ENCODE results near the gene DRC3. TPM values are rescaled to one million over a fixed set of nuclear protein-coding genes. Genes with fewer than 3 reads are reported as not detected.

Gene DRC3
- total RNA-seq, 4 donors from 2014 or later, result 0.60 to 4.6 (median 1.9) TPM

DNA sequence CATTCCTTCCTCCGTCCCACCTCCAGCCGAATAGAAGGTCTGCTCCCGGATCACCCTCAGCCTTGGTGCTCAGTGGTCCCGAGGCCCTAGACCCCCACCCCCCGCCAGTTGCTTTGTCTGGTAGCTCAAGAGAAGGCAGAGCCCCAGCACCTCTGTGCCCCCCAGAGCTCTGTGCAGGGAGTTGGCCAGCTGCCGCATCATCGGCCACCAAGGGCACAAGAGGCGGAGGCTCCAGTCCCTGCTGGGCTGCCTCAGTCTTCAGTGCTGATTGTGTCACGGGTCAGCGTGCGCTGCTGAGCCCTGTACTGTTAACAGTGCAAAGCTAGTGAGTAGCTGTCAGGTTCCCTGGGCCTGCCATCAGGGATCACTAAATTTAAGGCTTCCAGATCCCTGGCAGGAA, 92.9 kb downstream of the DRC3 start:
- no peak for ATAC-seq (ENCODE audit: low FRiP score)
- DNase-seq (ENCODE audit: low spot score), result no peak
- TF ChIP-seq, protein P1, sequence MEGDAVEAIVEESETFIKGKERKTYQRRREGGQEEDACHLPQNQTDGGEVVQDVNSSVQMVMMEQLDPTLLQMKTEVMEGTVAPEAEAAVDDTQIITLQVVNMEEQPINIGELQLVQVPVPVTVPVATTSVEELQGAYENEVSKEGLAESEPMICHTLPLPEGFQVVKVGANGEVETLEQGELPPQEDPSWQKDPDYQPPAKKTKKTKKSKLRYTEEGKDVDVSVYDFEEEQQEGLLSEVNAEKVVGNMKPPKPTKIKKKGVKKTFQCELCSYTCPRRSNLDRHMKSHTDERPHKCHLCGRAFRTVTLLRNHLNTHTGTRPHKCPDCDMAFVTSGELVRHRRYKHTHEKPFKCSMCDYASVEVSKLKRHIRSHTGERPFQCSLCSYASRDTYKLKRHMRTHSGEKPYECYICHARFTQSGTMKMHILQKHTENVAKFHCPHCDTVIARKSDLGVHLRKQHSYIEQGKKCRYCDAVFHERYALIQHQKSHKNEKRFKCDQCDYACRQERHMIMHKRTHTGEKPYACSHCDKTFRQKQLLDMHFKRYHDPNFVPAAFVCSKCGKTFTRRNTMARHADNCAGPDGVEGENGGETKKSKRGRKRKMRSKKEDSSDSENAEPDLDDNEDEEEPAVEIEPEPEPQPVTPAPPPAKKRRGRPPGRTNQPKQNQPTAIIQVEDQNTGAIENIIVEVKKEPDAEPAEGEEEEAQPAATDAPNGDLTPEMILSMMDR (IDR thresholded peaks at IDR 0.05), result no peak

Other genes with a start within 250 kb of the DRC3 start
- gene SREBF1, start 135.9 kb upstream of the DRC3 start, total RNA-seq, result 100 to 1,000 TPM in 1 of 4 donors, 10 to 100 TPM in 3; 18.5 to 118 (median 31.2) TPM
- 10 to 100 TPM; 25.9 to 30.3 (median 27.6) TPM for gene TOM1L2, start 462 bp upstream of the DRC3 start, total RNA-seq
- gene ATPAF2, start 66.3 kb downstream of the DRC3 start, total RNA-seq, result 10 to 100 TPM in 2 of 4 donors, 1 to 10 TPM in 2; 9.5 to 18.4 (median 13.1) TPM
- gene GID4, start 66.5 kb downstream of the DRC3 start, total RNA-seq, result 10 to 100 TPM in 3 of 4 donors, 1 to 10 TPM in 1; 9.8 to 20.2 (median 10.5) TPM
- 10 to 100 TPM; 31.6 to 38.1 (median 37.3) TPM for gene DRG2, start 115.1 kb downstream of the DRC3 start, total RNA-seq
- gene MYO15A, start 135.9 kb downstream of the DRC3 start, total RNA-seq, result 1 to 10 TPM in 3 of 4 donors, under 1 TPM in 1; 0.31 to 3.9 (median 2.0) TPM
- 10 to 100 TPM; 77.0 to 80.7 (median 80.3) TPM for gene ALKBH5, start 211.0 kb downstream of the DRC3 start, total RNA-seq